SK-N-SH (cell line): ENCODE data around the gene TC2N.

Source experiments
- CTCF ChIP-seq: fragments of 200-600 bp; sonication (generic); IDR thresholded peaks from 2 replicates; pipeline ENCODE4 v1.6.1; 2017; ENCODE audit warnings: antibody characterized with exemption, mild to moderate bottlenecking, moderate library complexity
- GABPA ChIP-seq: IDR thresholded peaks from 2 replicates; pipeline ENCODE4 v1.4.0; 2012; ENCODE audit warnings: low read depth, mild to moderate bottlenecking
- TCF12 ChIP-seq: IDR thresholded peaks from 2 replicates; pipeline ENCODE4 v1.4.0; 2012
- YY1 ChIP-seq: IDR thresholded peaks from 2 replicates; pipeline ENCODE4 v1.4.0; 2012; ENCODE audit warnings: low read depth, mild to moderate bottlenecking

GRCh38 chr14:91851563-91851962 lies 15.8 kb downstream of the TC2N start:
- TF ChIP-seq GABPA (no peak), CTCF (no peak), YY1 (no peak), TCF12 (no peak)
